Tibial nerve (tissue), 4 donors: ENCODE results near the gene CDH12. TPM values are rescaled to one million over a fixed set of nuclear protein-coding genes. Genes with fewer than 3 reads are reported as not detected.

ENCODE experiments used
- DNase-seq, 2 donors: peaks; one replicate each; pipeline ENCODE4 v3.0.0-alpha.2; 2019; ENCODE audit warnings: low spot score in 2 of 2
- H3K27ac ChIP-seq, 4 donors: fragments of 200-600 bp; sonication (generic) in 3 of 4; one replicate each; pipeline ENCODE4 v1.5.1; 2017 to 2019; ENCODE audit warnings: mild to moderate bottlenecking in 1 of 4
- H3K27me3 ChIP-seq, 2 donors: fragments of 200-600 bp; sonication (generic) in 1 of 2; one replicate each; pipeline versions ENCODE4 v1.5.1 to v1.6.0; 2017 to 2019
- H3K36me3 ChIP-seq, 3 donors: fragments of 200-600 bp; sonication (generic); one replicate each; pipeline ENCODE4 v1.5.1; 2018 to 2019
- H3K4me1 ChIP-seq, 4 donors: fragments of 200-600 bp; sonication (generic) in 3 of 4; one replicate each; pipeline ENCODE4 v1.5.1; 2017 to 2019
- H3K4me3 ChIP-seq, 4 donors: fragments of 200-600 bp; sonication (generic) in 3 of 4; one replicate each; pipeline ENCODE4 v1.5.1; 2017 to 2019; ENCODE audit warnings: mild to moderate bottlenecking in 1 of 4, moderate library complexity in 1 of 4
- H3K9me3 ChIP-seq, 4 donors: fragments of 200-600 bp; sonication (generic) in 3 of 4; one replicate each; pipeline ENCODE4 v1.5.1; 2017 to 2019
- CTCF ChIP-seq, 5 experiments: fragments of 200-600 bp in 3 of 5; fragments of 450-650 bp in 2 of 5; sonication (generic) in 3 of 5; IDR thresholded peaks; one replicate each; pipeline ENCODE4 v1.5.1; 2016 to 2019; ENCODE audit warnings: antibody characterized with exemption in 5 of 5, mild to moderate bottlenecking in 3 of 5, moderate library complexity in 2 of 5
- EP300 ChIP-seq, 2 donors: sonication (generic); formaldehyde crosslinking; IDR thresholded peaks; one replicate each; pipeline ENCODE4 v1.6.1; 2017; ENCODE audit warnings: antibody characterized with exemption in 2 of 2, mild to moderate bottlenecking in 1 of 2
- POLR2A ChIP-seq, 2 donors: fragments of 450-650 bp; IDR thresholded peaks; one replicate each; pipeline ENCODE4 v1.6.1; 2017; ENCODE audit warnings: antibody characterized with exemption in 2 of 2, mild to moderate bottlenecking in 2 of 2, moderate library complexity in 2 of 2
- WGBS, 2 donors: methylation state at CpG; one replicate each; pipeline ENCODE4 v1.1.5; 2018; 5-methylcytosine and 5-hydroxymethylcytosine counted together
- total RNA-seq, 4 donors: library from RNA; depleted of rRNA; stranded (reverse); fragments of >200 nt; gene quantifications; one replicate each; pipeline ENCODE4 v1.1.0, GENCODE V29; 2016

CDH12 gene
- total RNA-seq, 4 donors from 2014 or later = 0.30 TPM; not detected in 3

DNA sequence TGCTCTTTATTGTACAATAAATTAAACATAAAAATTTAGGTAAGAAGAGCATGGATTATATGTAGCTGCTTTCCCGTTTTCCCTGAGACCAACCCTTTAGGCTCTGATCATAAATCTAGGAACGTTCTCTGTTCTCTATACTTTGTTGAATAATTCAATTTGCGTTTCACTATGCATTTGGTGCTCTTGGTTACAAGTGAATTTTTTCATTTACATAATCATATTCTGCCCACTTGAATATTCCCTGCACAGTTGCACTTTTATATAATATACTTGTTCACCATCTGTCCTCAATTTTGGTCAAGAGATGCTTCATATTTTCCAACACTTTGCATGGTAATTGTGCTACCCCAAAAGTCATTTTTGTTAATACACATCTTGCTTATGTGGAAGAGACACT lies 741.8 kb downstream of the CDH12 start:
- WGBS, 2 donors = 79 to 86% methylated on average over 3 of the region's 3 CpGs
- Histone ChIP-seq H3K9me3 (no peaks in the 10 kb centered on the region), H3K27me3 (no peaks in the 10 kb centered on the region), H3K36me3 (no peaks in the 10 kb centered on the region), H3K27ac (no peak overlapping the region), H3K4me1 (no peaks in the 10 kb centered on the region), H3K4me3 (no peak overlapping the region)
- TF ChIP-seq EP300 (IDR thresholded peaks at IDR 0.05) = no peak
- no peak for TF ChIP-seq CTCF (IDR thresholded peaks at IDR 0.05)
- no peak for TF ChIP-seq POLR2A (IDR thresholded peaks at IDR 0.05)
- no peak for DNase-seq

DNA sequence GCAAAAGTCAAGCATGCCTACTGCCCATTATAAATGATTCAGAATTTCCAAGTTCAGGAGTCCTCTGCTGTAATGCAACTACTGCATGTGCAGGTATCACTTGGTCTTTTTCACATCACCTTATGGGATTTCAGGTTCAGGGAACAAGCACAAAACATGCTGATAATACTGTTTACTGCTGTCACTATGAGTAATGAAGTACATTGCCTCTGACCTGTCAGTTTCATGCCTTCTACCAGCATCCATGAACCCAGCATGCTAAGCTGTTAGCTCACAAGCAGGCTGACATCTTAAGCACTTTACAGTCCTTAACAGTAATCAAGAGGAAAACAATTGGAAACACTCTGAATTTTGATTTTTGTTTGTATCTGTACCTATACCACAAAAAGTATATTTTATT lies 743.8 kb downstream of the CDH12 start:
- DNase-seq = no peak
- no peak for TF ChIP-seq EP300 (IDR thresholded peaks at IDR 0.05)
- no peak for TF ChIP-seq CTCF (IDR thresholded peaks at IDR 0.05)
- TF ChIP-seq POLR2A (IDR thresholded peaks at IDR 0.05) = no peak
- Histone ChIP-seq H3K4me1 (no peaks in the 10 kb centered on the region), H3K36me3 (no peaks in the 10 kb centered on the region), H3K27me3 (no peaks in the 10 kb centered on the region), H3K9me3 (no peaks in the 10 kb centered on the region), H3K4me3 (no peak overlapping the region), H3K27ac (no peak overlapping the region)

DNA sequence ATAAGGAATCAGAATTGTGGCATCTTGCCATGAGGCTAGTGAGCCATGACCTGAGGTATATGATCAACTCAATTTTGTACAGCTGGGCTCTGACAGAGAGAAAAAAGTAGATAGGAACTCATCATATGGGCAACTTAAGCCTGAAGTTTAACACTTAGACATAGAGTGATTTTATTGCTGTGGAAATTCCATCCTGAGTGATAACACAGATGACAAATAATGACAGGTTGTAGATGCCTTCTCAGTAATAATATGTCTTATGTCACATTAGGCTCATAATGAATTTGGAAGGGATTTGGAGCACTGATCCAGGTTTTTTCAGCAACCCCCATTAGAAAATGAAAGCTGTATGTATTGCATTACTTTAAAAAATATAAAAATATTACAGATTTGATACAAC lies 744.6 kb downstream of the CDH12 start:
- no peak for DNase-seq
- TF ChIP-seq EP300 (IDR thresholded peaks at IDR 0.05) = no peak
- no peak for TF ChIP-seq CTCF (IDR thresholded peaks at IDR 0.05)
- TF ChIP-seq POLR2A (IDR thresholded peaks at IDR 0.05) = no peak
- H3K27ac ChIP-seq = no peak overlapping the region
- H3K9me3 ChIP-seq = no peaks in the 10 kb centered on the region
- no peaks in the 10 kb centered on the region for H3K27me3 ChIP-seq
- no peaks in the 10 kb centered on the region for H3K36me3 ChIP-seq
- H3K4me1 ChIP-seq = no peaks in the 10 kb centered on the region
- no peak overlapping the region for H3K4me3 ChIP-seq

GRCh38 chr5:22102823-22103359 lies 750.3 kb downstream of the CDH12 start:
- H3K27ac ChIP-seq = no peak overlapping the region
- no peaks in the 10 kb centered on the region for H3K27me3 ChIP-seq
- no peaks in the 10 kb centered on the region for H3K36me3 ChIP-seq
- H3K4me1 ChIP-seq = no peaks in the 10 kb centered on the region
- H3K9me3 ChIP-seq = no peaks in the 10 kb centered on the region
- H3K4me3 ChIP-seq = no peak overlapping the region
- 73 to 75% methylated on average over 5 of the region's 5 CpGs for WGBS, 2 donors
- DNase-seq = no peak
- TF ChIP-seq CTCF (IDR thresholded peaks at IDR 0.05) (no peak), EP300 (IDR thresholded peaks at IDR 0.05) (no peak), POLR2A (IDR thresholded peaks at IDR 0.05) (no peak)

- H3K36me3 ChIP-seq = no peaks in the 10 kb centered on the region
- WGBS, 2 donors = 71 to 81% methylated on average over 2 of the region's 2 CpGs
- no peak for DNase-seq
These were observed 764.6 kb downstream of the CDH12 start for GRCh38 chr5:22088517-22088916.

More at GRCh38 chr5:22088517-22088916, 764.6 kb downstream of the CDH12 start:
- TF ChIP-seq EP300 (IDR thresholded peaks at IDR 0.05) = no peak
- TF ChIP-seq POLR2A (IDR thresholded peaks at IDR 0.05) = no peak
- TF ChIP-seq CTCF (IDR thresholded peaks at IDR 0.05) = no peak
- H3K4me3 ChIP-seq = no peak overlapping the region
- H3K27ac ChIP-seq = no peak overlapping the region
- H3K9me3 ChIP-seq = no peaks in the 10 kb centered on the region
- H3K4me1 ChIP-seq = no peaks in the 10 kb centered on the region
- H3K27me3 ChIP-seq = no peaks in the 10 kb centered on the region
